Measurements from ENCODE around the gene RPL7L1. TPM values are rescaled to one million over a fixed set of nuclear protein-coding genes. Genes with fewer than 3 reads are reported as not detected.

The RPL7L1 gene
- total RNA-seq, 1 experiment from 2014 or later: 183 TPM

GRCh38 chr6:42904467-42904866 lies 25.1 kb downstream of the RPL7L1 start:
- no peaks in the 10 kb centered on the region for H3K27me3 ChIP-seq (replicated peaks; ENCODE audit: insufficient read depth, low read depth, low read length, poor library complexity)
- ChIA-PET CTCF (interaction anchor here (0.7 kb wide), 3 partner anchors 80 to 1170 kb away, joined by 4 to 6 read pairs (median 4); partner anchors contain the start of gene PPP2R5D), POLR2A (ENCODE audit: low non-redundant PET) (no interaction called here)
- intact Hi-C loops (cut with micrococcal nuclease; ENCODE audit: unreplicated experiment): loop anchor here (5.0 kb wide), 2 partner anchors 108 to 238 kb away; partner anchors contain the start of genes KLHDC3 and MEA1
- H3K9me3 ChIP-seq (ENCODE audit: low read depth, low read length, poor library complexity, severe bottlenecking): no peaks in the 10 kb centered on the region
- DNase-seq (ENCODE audit: low spot score): no peak
- no peak for TF ChIP-seq EZH2 (IDR thresholded peaks at IDR 0.05; ENCODE audit: borderline replicate concordance, low read depth, low read length, poor library complexity, severe bottlenecking)
- no peak for TF ChIP-seq CTCF (conservative IDR thresholded peaks at IDR 0.05; ENCODE audit: low read depth, low read length)
- peaks cover 26% of the 10 kb centered on the region for H3K4me1 ChIP-seq (ENCODE audit: insufficient read depth, low read length, poor library complexity, severe bottlenecking)
- H3K4me3 ChIP-seq (ENCODE audit: low read depth, low read length, poor library complexity, severe bottlenecking): no peak overlapping the region
- H3K27ac ChIP-seq (ENCODE audit: low read depth, low read length, poor library complexity, severe bottlenecking): no peak overlapping the region
- BruUV-seq (replicated peaks): no TSS peak
- no peaks in the 10 kb centered on the region for H3K36me3 ChIP-seq (ENCODE audit: insufficient read depth, low read length, poor library complexity, severe bottlenecking)

GRCh38 chr6:42907336-42907735 lies 27.9 kb downstream of the RPL7L1 start:
- BruUV-seq (replicated peaks): no TSS peak
- TF ChIP-seq EZH2 (IDR thresholded peaks at IDR 0.05; ENCODE audit: borderline replicate concordance, low read depth, low read length, poor library complexity, severe bottlenecking): no peak
- TF ChIP-seq CTCF (conservative IDR thresholded peaks at IDR 0.05; ENCODE audit: low read depth, low read length): no peak
- DNase-seq (ENCODE audit: low spot score): no peak
- ChIA-PET CTCF (no interaction called here), POLR2A (ENCODE audit: low non-redundant PET) (no interaction called here)
- no peak overlapping the region for H3K4me3 ChIP-seq (ENCODE audit: low read depth, low read length, poor library complexity, severe bottlenecking)
- no peaks in the 10 kb centered on the region for H3K36me3 ChIP-seq (ENCODE audit: insufficient read depth, low read length, poor library complexity, severe bottlenecking)
- no peaks in the 10 kb centered on the region for H3K9me3 ChIP-seq (ENCODE audit: low read depth, low read length, poor library complexity, severe bottlenecking)
- H3K4me1 ChIP-seq (ENCODE audit: insufficient read depth, low read length, poor library complexity, severe bottlenecking): peaks cover 6% of the 10 kb centered on the region
- intact Hi-C loops (cut with micrococcal nuclease; ENCODE audit: unreplicated experiment): no loop called here
- H3K27ac ChIP-seq (ENCODE audit: low read depth, low read length, poor library complexity, severe bottlenecking): no peak overlapping the region
- no peaks in the 10 kb centered on the region for H3K27me3 ChIP-seq (replicated peaks; ENCODE audit: insufficient read depth, low read depth, low read length, poor library complexity)

- intact Hi-C loops (cut with micrococcal nuclease; ENCODE audit: unreplicated experiment): no loop called here
- no peaks in the 10 kb centered on the region for H3K9me3 ChIP-seq (ENCODE audit: low read depth, low read length, poor library complexity, severe bottlenecking)
- POLR2A ChIA-PET (ENCODE audit: low non-redundant PET): interaction anchor here (0.7 kb wide), 2 partner anchors 35 to 691 kb away, joined by 10 to 11 read pairs; no protein-coding TSS in a partner anchor
These were observed 30.4 kb downstream of the RPL7L1 start for GRCh38 chr6:42909835-42910234.

More at GRCh38 chr6:42909835-42910234, 30.4 kb downstream of the RPL7L1 start:
- no TSS peak for BruUV-seq (replicated peaks)
- no peaks in the 10 kb centered on the region for H3K27me3 ChIP-seq (replicated peaks; ENCODE audit: insufficient read depth, low read depth, low read length, poor library complexity)
- no peak for DNase-seq (ENCODE audit: low spot score)
- no peak overlapping the region for H3K4me3 ChIP-seq (ENCODE audit: low read depth, low read length, poor library complexity, severe bottlenecking)
- no peaks in the 10 kb centered on the region for H3K4me1 ChIP-seq (ENCODE audit: insufficient read depth, low read length, poor library complexity, severe bottlenecking)
- CTCF ChIA-PET: interaction anchor here (0.6 kb wide), 1 partner anchor 75 kb away, joined by 4 read pairs; the partner anchor contains the start of gene PPP2R5D
- no peaks in the 10 kb centered on the region for H3K36me3 ChIP-seq (ENCODE audit: insufficient read depth, low read length, poor library complexity, severe bottlenecking)
- TF ChIP-seq EZH2 (IDR thresholded peaks at IDR 0.05; ENCODE audit: borderline replicate concordance, low read depth, low read length, poor library complexity, severe bottlenecking): no peak
- no peak overlapping the region for H3K27ac ChIP-seq (ENCODE audit: low read depth, low read length, poor library complexity, severe bottlenecking)

All from A673 (cell line).